Measurements from ENCODE around the gene TLCD1. TPM values are rescaled to one million over a fixed set of nuclear protein-coding genes. Genes with fewer than 3 reads are reported as not detected.

Gene TLCD1
- total and polyA plus RNA-seq, 10 of the 15 experiments (the other 5 are each of a cell fraction or from before 2014, with no cell fraction given) = 2.9 to 19.8 (median 7.7) TPM

DNA sequence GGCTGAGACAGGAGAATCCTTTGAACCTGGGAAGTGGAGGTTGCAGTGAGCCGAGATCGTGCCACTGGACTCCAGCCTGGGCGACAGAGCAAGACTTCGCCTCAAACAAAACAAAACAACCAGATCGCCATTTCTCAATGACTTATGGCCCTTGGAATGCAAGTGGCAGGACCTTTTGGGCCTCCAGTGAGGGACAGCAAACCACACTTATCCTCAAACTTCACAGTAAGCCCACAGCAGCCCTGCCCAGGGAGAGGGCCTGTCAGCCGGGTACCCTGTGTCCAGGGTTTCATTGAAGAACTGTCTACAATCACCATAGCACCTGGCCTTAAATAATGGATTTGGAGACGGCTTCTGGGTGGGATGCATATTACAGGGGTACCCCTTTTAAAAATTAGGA is 29.5 kb upstream of the TLCD1 start:
- no peak for FAIRE-seq

More for the DNA sequence above, 29.5 kb upstream of the TLCD1 start:
- Histone ChIP-seq H3K79me2 (ENCODE audit: control insufficient read depth, insufficient read depth, low read length) (peaks cover 6% of the 10 kb centered on the region), H3K4me1 (ENCODE audit: control insufficient read depth, insufficient read depth, low read length) (no peaks in the 10 kb centered on the region), H3K27ac (ENCODE audit: control insufficient read depth, insufficient read depth) (no peak overlapping the region), H3K4me3 (no peak overlapping the region), H3K27me3 (replicated peaks in 1 of 2; ENCODE audit: control insufficient read depth in 2 of 2, insufficient read depth in 2 of 2, low read length in 1 of 2) (no peaks in the 10 kb centered on the region), H3K9ac (ENCODE audit: control insufficient read depth, insufficient read depth, low read length) (no peak overlapping the region), H3K4me2 (ENCODE audit: control insufficient read depth, insufficient read depth) (no peak overlapping the region), H3K9me3 (replicated peaks; ENCODE audit: control insufficient read depth, insufficient read depth, low read length) (no peaks in the 10 kb centered on the region), H3K36me3 (ENCODE audit: control insufficient read depth in 2 of 2, insufficient read depth in 2 of 2, low read length in 1 of 2) (peaks cover 14 to 18% of the 10 kb centered on the region in 2 experiments), H4K20me1 (ENCODE audit: control insufficient read depth, insufficient read depth) (peaks cover 2% of the 10 kb centered on the region; the same call in 1 of the 2 replicates), H2AFZ (ENCODE audit: control insufficient read depth, low read depth, low read length) (no peak overlapping the region)
- ChIA-PET CTCF (no interaction called here), POLR2A (interaction anchor here (1.7 kb wide), 1 partner anchor 11 kb away, joined by 4 read pairs; no protein-coding TSS in a partner anchor), SMC1A (ENCODE audit: uncharacterized antibody, unreplicated experiment) (no interaction called here), RAD21 (ENCODE audit: unreplicated experiment) (no interaction called here)
- BruUV-seq (replicated peaks) = no TSS peak
- ATAC-seq = no peak
- intact Hi-C loops (cut with micrococcal nuclease; ENCODE audit: unreplicated experiment) = no loop called here
- in situ Hi-C loops (cut with MboI) = no loop called here
- TF ChIP-seq KAT2A (conservative IDR thresholded peaks at IDR 0.05; ENCODE audit: control insufficient read depth, low read depth, low read length) (no peak), BACH1 (IDR thresholded peaks at IDR 0.05; ENCODE audit: borderline replicate concordance) (no peak), IRF4 (IDR thresholded peaks at IDR 0.05; ENCODE audit: low read depth, low read length) (no peak), WRNIP1 (IDR thresholded peaks at IDR 0.05; ENCODE audit: borderline replicate concordance, low read depth, low read length) (no peak), E2F4 (IDR thresholded peaks at IDR 0.05; ENCODE audit: low read depth, low read length) (no peak), LARP7 (IDR thresholded peaks at IDR 0.05) (no peak), ZNF274 (IDR thresholded peaks at IDR 0.05; ENCODE audit: insufficient read depth, insufficient read length) (no peak), RAD21 (IDR thresholded peaks at IDR 0.05; ENCODE audit: insufficient read depth, low read depth, low read length) (no peak), CEBPB (IDR thresholded peaks at IDR 0.05; ENCODE audit: borderline replicate concordance in 1 of 2, low read depth in 2 of 2, low read length in 2 of 2) (no peak), JUNB (IDR thresholded peaks at IDR 0.05) (no peak)
- DNase-seq (ENCODE audit: low read depth, low spot score) = no peak
- 98% methylated on average over 7 of the region's 7 CpGs for WGBS (ENCODE audit: insufficient coverage, insufficient replicate concordance, low lambda C conversion rate, missing lambda C conversion rate)

Measured in GM12878 (cell line).